ENCODE data around the gene RTF2.
"Not testable (repeated sequence)": the region's sequence is repeated elsewhere in the genome, so short reads cannot be mapped to it uniquely, and the experiment has no call there.

Gene RTF2

GRCh38 chr20:56527521-56527920 is 59.1 kb downstream of the RTF2 start:
- DNase-seq (ENCODE audit: low read depth), result no peak
- H3K4me3 ChIP-seq (ENCODE audit: control insufficient read depth, low read depth, low read length), result no peak overlapping the region
- no peak for TF ChIP-seq CTCF (IDR thresholded peaks at IDR 0.05; ENCODE audit: control insufficient read depth, insufficient read depth, low read depth, low read length, missing control alignments)

GRCh38 chr20:56532946-56533345 is 64.5 kb downstream of the RTF2 start, which contains the start of gene FAM209B:
Gene FAM209B, plus strand, starts transcription at chr20:56533246. Its CDS starts 96 bp downstream, at chr20:56533342.
- H3K4me3 ChIP-seq (ENCODE audit: control insufficient read depth, low read depth, low read length); DNase-seq (ENCODE audit: low read depth): not testable (repeated sequence)

- no peak overlapping the region for H3K4me3 ChIP-seq (ENCODE audit: control insufficient read depth, low read depth, low read length)
- no peak for TF ChIP-seq CTCF (IDR thresholded peaks at IDR 0.05; ENCODE audit: control insufficient read depth, insufficient read depth, low read depth, low read length, missing control alignments)
- no peak for DNase-seq (ENCODE audit: low read depth)
Measured at GRCh38 chr20:56537997-56538396, 69.6 kb downstream of the RTF2 start.

GRCh38 chr20:56540415-56540814 is 72.0 kb downstream of the RTF2 start:
- TF ChIP-seq CTCF (IDR thresholded peaks at IDR 0.05; ENCODE audit: control insufficient read depth, insufficient read depth, low read depth, low read length, missing control alignments), result no peak
- no peak overlapping the region for H3K4me3 ChIP-seq (ENCODE audit: control insufficient read depth, low read depth, low read length)
- no peak for DNase-seq (ENCODE audit: low read depth)

- TF ChIP-seq CTCF (IDR thresholded peaks at IDR 0.05; ENCODE audit: control insufficient read depth, insufficient read depth, low read depth, low read length, missing control alignments), result no peak
Measured at GRCh38 chr20:56542489-56543030, 74.1 kb downstream of the RTF2 start.

GRCh38 chr20:56551571-56551970 is 83.1 kb downstream of the RTF2 start:
- TF ChIP-seq CTCF (IDR thresholded peaks at IDR 0.05; ENCODE audit: control insufficient read depth, insufficient read depth, low read depth, low read length, missing control alignments), result no peak
- H3K4me3 ChIP-seq (ENCODE audit: control insufficient read depth, low read depth, low read length), result no peak overlapping the region
- DNase-seq (ENCODE audit: low read depth), result no peak

More at GRCh38 chr20:56542489-56543030, 74.1 kb downstream of the RTF2 start:
- DNase-seq (ENCODE audit: low read depth), result no peak
- no peak overlapping the region for H3K4me3 ChIP-seq (ENCODE audit: control insufficient read depth, low read depth, low read length)

- no peak for TF ChIP-seq CTCF (IDR thresholded peaks at IDR 0.05; ENCODE audit: control insufficient read depth, insufficient read depth, low read depth, low read length, missing control alignments)
- no peak for DNase-seq (ENCODE audit: low read depth)
- no peak overlapping the region for H3K4me3 ChIP-seq (ENCODE audit: control insufficient read depth, low read depth, low read length)
Measured at GRCh38 chr20:56552911-56553629, 84.6 kb downstream of the RTF2 start.
